Measurements from ENCODE around the gene IL1RAPL1.

DNA sequence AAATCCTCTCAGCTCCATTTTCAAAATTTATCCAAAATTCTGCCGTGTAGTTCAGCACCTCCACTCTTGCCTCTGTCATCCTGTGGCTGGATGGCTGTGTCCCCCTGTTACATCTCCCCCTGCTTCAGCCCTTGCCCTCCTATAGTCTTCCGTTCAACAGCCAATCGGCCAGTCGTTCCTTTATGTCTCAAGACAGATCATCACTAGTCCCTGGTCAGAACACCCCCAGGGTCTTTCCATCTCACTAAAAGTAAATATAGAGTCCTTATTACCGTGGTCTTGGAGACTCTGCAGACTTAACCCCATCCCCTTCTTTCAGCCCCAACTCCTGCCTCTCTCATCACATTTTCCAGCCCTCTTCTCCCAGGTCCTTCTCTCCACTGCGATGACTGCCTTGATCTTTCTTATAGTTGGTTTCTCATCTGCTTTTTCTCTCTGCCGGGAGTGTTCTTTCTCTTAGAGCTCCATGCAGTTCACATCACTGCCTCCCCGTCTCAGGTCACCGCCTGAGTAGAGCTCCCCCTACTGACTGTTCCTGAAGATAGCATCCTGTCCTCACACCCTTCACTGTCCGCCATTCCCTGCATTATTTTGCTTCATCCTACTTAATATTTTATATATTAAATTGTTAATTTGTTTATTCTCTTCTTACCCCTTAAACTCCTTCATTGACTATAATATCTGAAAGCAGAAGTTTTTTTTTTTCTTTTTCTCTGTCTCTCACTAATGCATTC lies 891.3 kb downstream of the IL1RAPL1 start:
- TF ChIP-seq YY1 (IDR thresholded peaks at IDR 0.05; ENCODE audit: insufficient read depth, insufficient read length) (no peak), ZNF274 (IDR thresholded peaks at IDR 0.05; ENCODE audit: low read depth, low read length) (no peak), SUZ12 (IDR thresholded peaks at IDR 0.05; ENCODE audit: extremely low read depth, insufficient read depth, insufficient read length) (no peak)

Data from NT2/D1 (cell line).